Brain microvascular endothelial cell (primary cell): ENCODE results near the gene SLC26A9.

ENCODE experiments used
- DNase-seq: peaks from one replicate; pipeline ENCODE4 v3.0.0-alpha.2; 2020
- H3K27ac ChIP-seq: fragments of 250-450 bp; sonication (Bioruptor Pico); 2 replicates; pipeline ENCODE4 v1.5.1; 2020; ENCODE audit warnings: mild to moderate bottlenecking, moderate library complexity
- H3K27me3 ChIP-seq: fragments of 250-450 bp; sonication (Bioruptor Pico); replicated peaks from 2 replicates; pipeline ENCODE4 v1.5.1; 2020; ENCODE audit warnings: mild to moderate bottlenecking
- H3K36me3 ChIP-seq: fragments of 250-450 bp; sonication (Bioruptor Pico); replicated peaks from 2 replicates; pipeline ENCODE4 v1.5.1; 2020; ENCODE audit warnings: mild to moderate bottlenecking
- H3K4me3 ChIP-seq: 2 replicates; pipeline ENCODE4 v1.5.1; 2011; ENCODE audit warnings: low read depth, mild to moderate bottlenecking, control low read depth, low read length, moderate library complexity
- CTCF ChIP-seq: IDR thresholded peaks from 2 replicates; pipeline ENCODE4 v1.5.1; 2011; ENCODE audit warnings: low read depth, mild to moderate bottlenecking, moderate library complexity, low read length, control low read depth, inconsistent platforms; ENCODE audit errors: missing control alignments
- in situ Hi-C: cut with HindIII; loops from 2 replicates; pipeline ENCODE4 v1.10.0; 2017; ENCODE audit warnings: low sequenced_read_pairs, low pct_ligation_motif_present

Gene SLC26A9

GRCh38 chr1:205918955-205919746 lies 24.1 kb downstream of the SLC26A9 start:
- Histone ChIP-seq H3K27ac (no peak overlapping the region), H3K27me3 (no peaks in the 10 kb centered on the region), H3K4me3 (no peak overlapping the region), H3K36me3 (no peaks in the 10 kb centered on the region)
- peak; percentile 88 for DNase-seq
- in situ Hi-C loops, result loop anchor here (25.0 kb wide), 1 partner anchor 193 kb away; the partner anchor contains the start of gene AVPR1B
- TF ChIP-seq CTCF, result peak; percentile 95

GRCh38 chr1:205917466-205918238 lies 25.6 kb downstream of the SLC26A9 start:
- in situ Hi-C loops, result loop anchor here (25.0 kb wide), 1 partner anchor 195 kb away; the partner anchor contains the start of gene AVPR1B
- TF ChIP-seq CTCF, result no peak

GRCh38 chr1:205916541-205916940 lies 26.7 kb downstream of the SLC26A9 start:
- peak; percentile 69 for DNase-seq
- H3K27me3 ChIP-seq, result no peaks in the 10 kb centered on the region

More at GRCh38 chr1:205917466-205918238, 25.6 kb downstream of the SLC26A9 start:
- no peaks in the 10 kb centered on the region for H3K27me3 ChIP-seq
- no peaks in the 10 kb centered on the region for H3K36me3 ChIP-seq
- no peak overlapping the region for H3K4me3 ChIP-seq
- no peak for DNase-seq
- H3K27ac ChIP-seq, result no peak overlapping the region

GRCh38 chr1:205915354-205915990 lies 27.8 kb downstream of the SLC26A9 start:
- no peak for DNase-seq
- H3K4me3 ChIP-seq, result no peak overlapping the region
- no peak for TF ChIP-seq CTCF
- no peaks in the 10 kb centered on the region for H3K36me3 ChIP-seq
- in situ Hi-C loops, result loop anchor here (25.0 kb wide), 1 partner anchor 197 kb away; the partner anchor contains the start of gene AVPR1B
- H3K27ac ChIP-seq, result no peak overlapping the region
- no peaks in the 10 kb centered on the region for H3K27me3 ChIP-seq

More at GRCh38 chr1:205916541-205916940, 26.7 kb downstream of the SLC26A9 start:
- TF ChIP-seq CTCF, result no peak
- Histone ChIP-seq H3K36me3 (no peaks in the 10 kb centered on the region), H3K4me3 (no peak overlapping the region), H3K27ac (no peak overlapping the region)
- in situ Hi-C loops, result loop anchor here (25.0 kb wide), 1 partner anchor 196 kb away; the partner anchor contains the start of gene AVPR1B

DNA sequence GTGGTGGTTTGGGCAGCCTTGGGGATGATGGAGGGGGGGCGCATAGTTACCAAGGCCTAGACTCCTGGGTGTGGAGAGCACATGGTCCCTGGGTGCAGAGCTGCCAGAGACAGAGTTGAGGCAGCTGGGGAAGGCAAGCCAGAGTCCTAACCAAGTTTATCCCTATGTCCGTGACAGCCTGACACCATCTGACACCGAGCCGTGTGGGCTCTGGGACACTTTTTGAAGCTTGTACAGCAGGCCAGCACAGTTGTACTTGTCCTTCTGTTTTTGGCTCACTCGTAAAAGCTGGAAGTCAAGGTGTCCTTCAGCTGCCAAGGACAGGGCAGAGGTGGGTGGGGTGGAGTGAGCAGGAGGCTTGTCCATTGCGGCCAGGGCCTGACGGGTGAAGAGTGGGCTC lies 28.5 kb downstream of the SLC26A9 start:
- DNase-seq, result no peak
- H3K36me3 ChIP-seq, result no peaks in the 10 kb centered on the region
- H3K27me3 ChIP-seq, result no peaks in the 10 kb centered on the region
- TF ChIP-seq CTCF, result no peak
- no peak overlapping the region for H3K4me3 ChIP-seq
- H3K27ac ChIP-seq, result no peak overlapping the region
- in situ Hi-C loops, result loop anchor here (25.0 kb wide), 1 partner anchor 198 kb away; the partner anchor contains the start of gene AVPR1B
